ENCODE measurements around the gene C2orf74.
"Not testable (repeated sequence)": the region's sequence is repeated elsewhere in the genome, so short reads cannot be mapped to it uniquely, and the experiment has no call there.

Gene C2orf74

DNA sequence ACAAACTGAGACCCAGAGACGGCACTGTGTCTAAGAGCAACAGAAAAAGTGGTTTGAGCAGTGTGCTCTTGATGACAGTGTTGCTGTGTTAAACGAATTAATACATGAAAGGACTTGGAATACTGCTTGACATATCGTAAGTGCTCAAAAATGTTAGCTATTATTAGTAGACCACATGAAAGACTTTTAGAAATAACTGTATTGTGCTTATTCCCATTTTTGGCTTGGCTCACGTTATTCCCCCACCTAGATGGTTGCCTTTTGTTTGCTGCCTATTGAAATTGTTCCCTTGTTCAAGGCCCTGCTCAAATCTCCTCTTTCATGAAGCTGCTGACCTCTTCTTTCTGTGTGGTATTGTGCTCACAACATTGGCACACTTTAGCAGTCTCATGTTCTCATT is 27.8 kb upstream of the C2orf74 start:
- Histone ChIP-seq H3K4me3 (ENCODE audit: insufficient read length, low read depth) (no peak overlapping the region), H3K9me3 (ENCODE audit: insufficient read depth, low read length) (no peaks in the 10 kb centered on the region; the same call in 1 of the 2 replicates), H3K27me3 (ENCODE audit: insufficient read depth, insufficient read length) (no peaks in the 10 kb centered on the region), H3K36me3 (ENCODE audit: insufficient read depth, insufficient read length, low read length) (no peaks in the 10 kb centered on the region), H3K9ac (ENCODE audit: insufficient read length, low read depth) (no peak overlapping the region), H3K4me1 (ENCODE audit: insufficient read depth, insufficient read length) (no peaks in the 10 kb centered on the region)
- DNase-seq (ENCODE audit: low read depth, low spot score): no peak
- no peak for TF ChIP-seq YY1 (IDR thresholded peaks at IDR 0.05; ENCODE audit: insufficient read depth, insufficient read length)
- no peak for TF ChIP-seq ZNF274 (IDR thresholded peaks at IDR 0.05; ENCODE audit: low read depth, low read length)
- TF ChIP-seq SUZ12 (IDR thresholded peaks at IDR 0.05; ENCODE audit: extremely low read depth, insufficient read depth, insufficient read length): no peak

DNA sequence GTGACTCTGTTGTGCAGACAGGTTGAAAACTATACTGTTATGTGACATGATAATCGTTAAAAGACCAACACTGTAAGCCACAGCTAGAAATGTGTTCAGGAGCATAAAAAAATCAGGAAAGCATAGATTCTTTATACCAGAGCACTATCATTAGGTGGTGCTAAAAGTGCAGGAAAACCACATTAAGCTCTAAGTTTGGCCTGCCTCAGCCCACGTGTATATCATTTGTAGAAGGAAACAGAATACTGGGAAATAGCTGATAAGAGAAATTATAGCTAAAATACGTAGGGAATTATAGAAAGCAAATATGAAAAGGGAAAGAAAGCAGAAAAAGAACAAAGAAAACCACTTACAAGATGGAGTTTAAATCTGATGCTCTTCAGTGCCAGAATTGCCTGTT is 26.5 kb upstream of the C2orf74 start:
- no peaks in the 10 kb centered on the region for H3K36me3 ChIP-seq (ENCODE audit: insufficient read depth, insufficient read length, low read length)
- H3K27me3 ChIP-seq (ENCODE audit: insufficient read depth, insufficient read length): no peaks in the 10 kb centered on the region
- H3K9me3 ChIP-seq (ENCODE audit: insufficient read depth, low read length): no peaks in the 10 kb centered on the region
- TF ChIP-seq ZNF274 (IDR thresholded peaks at IDR 0.05; ENCODE audit: low read depth, low read length) (no peak), YY1 (IDR thresholded peaks at IDR 0.05; ENCODE audit: insufficient read depth, insufficient read length) (no peak), SUZ12 (IDR thresholded peaks at IDR 0.05; ENCODE audit: extremely low read depth, insufficient read depth, insufficient read length) (no peak)
- DNase-seq (ENCODE audit: low read depth, low spot score): no peak
- H3K9ac ChIP-seq (ENCODE audit: insufficient read length, low read depth): no peak overlapping the region
- no peak overlapping the region for H3K4me3 ChIP-seq (ENCODE audit: insufficient read length, low read depth)
- H3K4me1 ChIP-seq (ENCODE audit: insufficient read depth, insufficient read length): no peaks in the 10 kb centered on the region

GRCh38 chr2:61138859-61139258 is 23.1 kb upstream of the C2orf74 start:
- no peak for DNase-seq (ENCODE audit: low read depth, low spot score)
- Histone ChIP-seq H3K9ac (ENCODE audit: insufficient read length, low read depth) (no peak overlapping the region), H3K36me3 (ENCODE audit: insufficient read depth, insufficient read length, low read length) (peaks cover 6% of the 10 kb centered on the region), H3K9me3 (ENCODE audit: insufficient read depth, low read length) (no peaks in the 10 kb centered on the region), H3K4me3 (ENCODE audit: insufficient read length, low read depth) (no peak overlapping the region), H3K4me1 (ENCODE audit: insufficient read depth, insufficient read length) (no peaks in the 10 kb centered on the region), H3K27me3 (ENCODE audit: insufficient read depth, insufficient read length) (no peaks in the 10 kb centered on the region)
- TF ChIP-seq SUZ12 (IDR thresholded peaks at IDR 0.05; ENCODE audit: extremely low read depth, insufficient read depth, insufficient read length) (no peak), YY1 (IDR thresholded peaks at IDR 0.05; ENCODE audit: insufficient read depth, insufficient read length) (no peak), ZNF274 (IDR thresholded peaks at IDR 0.05; ENCODE audit: low read depth, low read length) (no peak)

DNA sequence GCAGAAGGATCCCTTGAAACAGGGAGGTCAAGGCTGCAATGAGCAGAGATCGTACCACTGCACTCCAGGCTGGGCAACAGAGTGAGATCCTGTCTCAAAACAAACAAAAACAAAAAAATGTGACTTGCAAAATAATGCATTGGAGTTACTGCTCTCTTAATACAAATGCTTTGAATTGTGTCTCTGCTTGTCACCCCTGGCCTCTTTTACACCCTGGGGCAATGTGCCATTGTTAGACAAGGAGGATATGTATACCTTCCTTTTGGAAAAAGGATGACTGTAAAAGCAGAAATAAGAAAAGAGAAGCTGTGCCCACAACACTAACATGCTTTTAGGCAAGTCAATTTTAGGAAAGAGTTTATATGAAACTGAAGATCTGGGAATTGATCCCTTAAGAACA is 20.8 kb upstream of the C2orf74 start:
- DNase-seq (ENCODE audit: low read depth, low spot score): no peak
- no peak overlapping the region for H3K9ac ChIP-seq (ENCODE audit: insufficient read length, low read depth)
- H3K4me3 ChIP-seq (ENCODE audit: insufficient read length, low read depth): no peak overlapping the region
- peaks cover 6% of the 10 kb centered on the region for H3K36me3 ChIP-seq (ENCODE audit: insufficient read depth, insufficient read length, low read length)
- no peaks in the 10 kb centered on the region for H3K9me3 ChIP-seq (ENCODE audit: insufficient read depth, low read length)
- H3K27me3 ChIP-seq (ENCODE audit: insufficient read depth, insufficient read length): no peaks in the 10 kb centered on the region
- H3K4me1 ChIP-seq (ENCODE audit: insufficient read depth, insufficient read length): no peaks in the 10 kb centered on the region
- no peak for TF ChIP-seq YY1 (IDR thresholded peaks at IDR 0.05; ENCODE audit: insufficient read depth, insufficient read length)
- no peak for TF ChIP-seq SUZ12 (IDR thresholded peaks at IDR 0.05; ENCODE audit: extremely low read depth, insufficient read depth, insufficient read length)
- TF ChIP-seq ZNF274 (IDR thresholded peaks at IDR 0.05; ENCODE audit: low read depth, low read length): no peak

GRCh38 chr2:61144697-61145268 is 17.2 kb upstream of the C2orf74 start:
- H3K4me1 ChIP-seq (ENCODE audit: insufficient read depth, insufficient read length): no peaks in the 10 kb centered on the region
- H3K9ac ChIP-seq (ENCODE audit: insufficient read length, low read depth): peak overlapping the region; percentile 66

GRCh38 chr2:61145990-61146389 is 16.0 kb upstream of the C2orf74 start:
- Histone ChIP-seq H3K27me3 (ENCODE audit: insufficient read depth, insufficient read length) (no peaks in the 10 kb centered on the region), H3K36me3 (ENCODE audit: insufficient read depth, insufficient read length, low read length) (peaks cover 22% of the 10 kb centered on the region), H3K9ac (ENCODE audit: insufficient read length, low read depth) (no peak overlapping the region), H3K9me3 (ENCODE audit: insufficient read depth, low read length) (no peaks in the 10 kb centered on the region), H3K4me1 (ENCODE audit: insufficient read depth, insufficient read length) (no peaks in the 10 kb centered on the region), H3K4me3 (ENCODE audit: insufficient read length, low read depth) (no peak overlapping the region)
- DNase-seq (ENCODE audit: low read depth, low spot score): no peak
- no peak for TF ChIP-seq SUZ12 (IDR thresholded peaks at IDR 0.05; ENCODE audit: extremely low read depth, insufficient read depth, insufficient read length)
- no peak for TF ChIP-seq YY1 (IDR thresholded peaks at IDR 0.05; ENCODE audit: insufficient read depth, insufficient read length)
- TF ChIP-seq ZNF274 (IDR thresholded peaks at IDR 0.05; ENCODE audit: low read depth, low read length): no peak

More at GRCh38 chr2:61144697-61145268, 17.2 kb upstream of the C2orf74 start:
- peak; percentile 97 for DNase-seq (ENCODE audit: low read depth, low spot score)
- peak overlapping the region; percentile 46 for H3K4me3 ChIP-seq (ENCODE audit: insufficient read length, low read depth)
- no peaks in the 10 kb centered on the region for H3K27me3 ChIP-seq (ENCODE audit: insufficient read depth, insufficient read length)
- H3K36me3 ChIP-seq (ENCODE audit: insufficient read depth, insufficient read length, low read length): peaks cover 12% of the 10 kb centered on the region
- TF ChIP-seq SUZ12 (IDR thresholded peaks at IDR 0.05; ENCODE audit: extremely low read depth, insufficient read depth, insufficient read length) (no peak), ZNF274 (IDR thresholded peaks at IDR 0.05; ENCODE audit: low read depth, low read length) (no peak), YY1 (IDR thresholded peaks at IDR 0.05; ENCODE audit: insufficient read depth, insufficient read length) (no peak)
- no peaks in the 10 kb centered on the region for H3K9me3 ChIP-seq (ENCODE audit: insufficient read depth, low read length)

- H3K9ac ChIP-seq (ENCODE audit: insufficient read length, low read depth); H3K9me3 ChIP-seq (ENCODE audit: insufficient read depth, low read length); H3K4me1 ChIP-seq (ENCODE audit: insufficient read depth, insufficient read length); H3K4me3 ChIP-seq (ENCODE audit: insufficient read length, low read depth); H3K27me3 ChIP-seq (ENCODE audit: insufficient read depth, insufficient read length); DNase-seq (ENCODE audit: low read depth, low spot score): not testable (repeated sequence)
- H3K36me3 ChIP-seq (ENCODE audit: insufficient read depth, insufficient read length, low read length): peaks cover 30% of the 10 kb centered on the region
Measured at GRCh38 chr2:61148091-61148490, 13.9 kb upstream of the C2orf74 start.
